HG03558 (cell line): ENCODE results near the gene MIEF1.

Experiments
- ATAC-seq: cut with Tn5 transposase; IDR thresholded peaks from one replicate; pipeline ENCODE4 v1.9.1; 2021; ENCODE audit warnings: moderate number of reproducible peaks; ENCODE audit not compliant: unreplicated experiment; ENCODE audit errors: extremely low read depth

Gene MIEF1

DNA sequence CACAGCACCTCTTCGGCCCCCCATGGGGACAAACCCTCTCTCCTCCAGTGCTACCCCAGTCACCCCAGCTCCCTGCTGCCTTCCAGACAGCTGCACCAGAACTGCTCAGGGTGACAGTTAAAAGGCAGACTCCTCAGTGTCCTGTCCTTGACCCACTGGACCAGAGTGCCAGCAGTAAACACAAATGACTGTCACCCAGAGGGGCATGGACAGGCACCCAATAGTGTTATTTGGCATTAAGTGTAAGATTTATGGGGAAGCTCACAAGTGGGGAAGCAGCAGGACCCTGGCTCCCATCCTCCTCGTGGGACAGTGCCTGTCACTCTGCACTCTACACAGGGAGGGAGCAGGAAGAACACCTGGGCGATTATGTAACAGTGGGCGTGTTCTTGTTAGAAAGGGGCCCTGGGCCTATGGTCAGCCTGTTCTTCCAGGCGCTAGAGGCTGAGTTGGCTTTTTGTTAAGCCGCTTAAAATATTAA, 25.4 kb downstream of the MIEF1 start:
- ATAC-seq: no peak

DNA sequence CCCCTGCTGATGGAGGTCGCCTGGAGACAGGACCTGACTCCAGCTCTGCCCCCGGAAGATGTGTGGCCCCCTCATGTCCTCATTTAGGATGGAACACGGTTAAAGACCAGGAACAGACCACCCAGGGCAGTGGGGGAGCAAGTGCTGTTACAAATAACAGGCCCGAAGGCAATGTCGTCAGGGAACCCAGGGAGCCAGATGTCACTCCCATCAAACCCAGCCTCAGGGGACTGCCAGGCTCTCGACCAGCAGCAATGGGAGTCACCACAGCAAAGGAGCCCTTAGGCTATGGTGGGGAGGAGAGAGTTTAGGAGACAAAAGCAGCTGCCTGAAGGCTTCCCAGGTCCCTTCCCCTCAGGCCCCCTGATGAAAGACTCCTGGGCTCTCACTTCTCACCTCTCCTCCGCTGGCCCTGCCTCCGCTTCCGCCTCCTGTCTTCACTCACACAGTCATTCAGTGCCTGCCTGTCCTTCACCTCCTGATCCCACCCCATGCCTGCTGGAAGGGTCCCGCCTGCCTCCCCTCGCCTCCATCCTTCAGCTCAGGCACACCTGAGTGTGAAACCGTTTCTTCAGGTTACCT, 26.1 kb downstream of the MIEF1 start:
- no peak for ATAC-seq

DNA sequence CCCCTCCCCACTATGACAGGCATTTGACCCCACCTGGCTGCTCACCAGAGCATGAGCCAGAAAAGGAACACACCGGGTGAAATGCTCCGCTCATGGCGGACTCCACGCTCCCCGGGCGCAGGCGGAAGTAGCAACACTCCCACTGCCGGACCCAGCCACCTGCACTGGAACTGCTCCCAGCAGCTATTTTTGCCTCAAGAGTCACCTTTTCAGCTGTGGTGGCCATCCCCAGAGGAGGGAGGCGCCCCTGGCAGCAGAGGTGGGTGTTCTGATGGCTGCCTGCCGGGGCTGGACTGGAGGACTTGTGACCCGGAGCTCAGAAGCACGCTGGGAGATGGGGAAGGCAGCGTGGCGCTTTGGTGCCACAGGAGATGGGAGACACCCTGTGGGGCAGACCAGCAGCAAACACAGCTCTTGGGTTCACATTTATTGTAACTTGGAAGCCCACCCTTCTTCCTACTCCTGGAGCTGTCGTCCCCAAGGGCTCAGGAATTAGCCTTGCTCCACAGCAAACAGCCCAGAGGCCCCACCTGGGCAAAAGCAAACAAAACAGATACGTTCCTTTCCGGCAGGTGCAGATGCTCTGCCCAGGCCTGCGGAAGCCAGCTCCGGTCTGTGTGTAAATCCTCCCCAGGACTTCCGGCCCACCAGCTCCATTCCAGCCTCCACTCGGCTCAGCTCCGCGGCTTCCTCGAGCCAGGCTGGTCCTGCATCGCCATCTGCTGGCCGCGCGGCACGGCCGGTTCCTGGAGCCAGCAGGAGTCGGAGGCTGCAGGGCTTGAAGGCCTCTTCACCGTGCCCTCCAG, 26.8 kb downstream of the MIEF1 start:
- ATAC-seq: no peak

DNA sequence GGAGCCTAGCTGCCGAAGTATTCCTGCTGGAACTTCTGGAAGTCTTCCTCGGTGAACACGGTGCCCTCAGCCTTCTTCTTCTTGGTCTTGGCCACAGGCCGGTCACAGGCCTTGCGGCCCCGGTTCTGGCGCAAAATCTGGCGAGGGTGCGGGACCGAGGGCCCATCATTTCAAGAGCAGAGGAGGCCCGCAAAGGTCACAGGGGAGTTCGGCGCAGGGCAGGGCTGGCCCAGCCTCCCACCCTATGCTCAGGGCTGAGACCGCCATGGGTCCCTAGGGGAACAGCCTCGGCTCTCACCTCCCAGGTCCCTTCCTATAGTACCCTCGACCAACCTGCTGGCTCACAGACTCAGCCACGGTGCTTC, 27.4 kb downstream of the MIEF1 start:
- no peak for ATAC-seq

DNA sequence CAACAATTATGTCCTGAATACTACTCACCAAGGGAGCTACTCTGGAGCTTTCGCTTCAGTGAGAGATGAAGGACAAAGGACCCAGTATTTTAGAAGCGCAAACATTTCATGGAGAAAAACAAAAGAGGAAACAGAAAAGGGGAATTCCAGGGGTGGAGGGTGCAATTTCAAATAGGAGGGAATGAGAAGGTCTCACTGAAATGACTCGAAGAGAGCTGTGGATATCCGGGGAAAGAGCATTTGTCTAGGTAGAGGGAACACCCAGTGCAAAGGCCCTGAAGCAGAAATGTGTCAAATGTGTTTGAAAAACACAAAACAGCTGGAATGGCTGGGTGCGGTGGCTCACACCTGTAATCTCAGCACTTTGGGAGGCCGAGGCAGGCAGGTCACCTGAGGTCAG, 28.0 kb downstream of the MIEF1 start:
- no peak for ATAC-seq

DNA sequence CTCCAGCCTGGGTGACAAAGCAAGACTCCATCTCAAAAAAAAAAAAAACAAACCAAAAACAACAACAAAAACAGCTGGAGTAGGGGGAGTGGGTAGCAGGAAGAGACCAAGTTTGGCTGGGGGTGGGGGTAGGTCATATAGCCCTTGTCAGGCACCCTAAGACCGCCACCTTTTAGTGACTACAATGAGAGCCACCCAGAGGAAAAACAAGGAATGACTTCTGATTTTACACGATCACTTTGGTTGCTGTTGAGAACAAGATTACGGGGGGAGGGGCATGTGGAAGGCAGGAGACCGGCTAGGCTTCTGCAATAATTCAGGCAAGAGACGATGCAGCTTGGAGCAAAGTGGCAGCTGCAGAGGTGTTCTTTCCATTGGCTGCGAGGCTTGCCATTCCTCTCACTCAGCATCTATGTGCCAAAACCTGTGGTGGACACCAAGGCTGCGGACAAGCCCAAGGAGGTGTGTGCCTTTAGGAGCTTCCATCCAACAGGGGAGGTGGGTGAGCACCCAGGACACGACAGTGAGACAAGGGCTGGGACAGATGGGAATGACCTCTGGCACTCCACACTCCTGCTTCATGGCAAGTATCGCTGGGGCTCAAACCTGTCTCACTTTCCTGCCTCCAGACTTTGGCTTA, 28.7 kb downstream of the MIEF1 start:
- no peak for ATAC-seq

DNA sequence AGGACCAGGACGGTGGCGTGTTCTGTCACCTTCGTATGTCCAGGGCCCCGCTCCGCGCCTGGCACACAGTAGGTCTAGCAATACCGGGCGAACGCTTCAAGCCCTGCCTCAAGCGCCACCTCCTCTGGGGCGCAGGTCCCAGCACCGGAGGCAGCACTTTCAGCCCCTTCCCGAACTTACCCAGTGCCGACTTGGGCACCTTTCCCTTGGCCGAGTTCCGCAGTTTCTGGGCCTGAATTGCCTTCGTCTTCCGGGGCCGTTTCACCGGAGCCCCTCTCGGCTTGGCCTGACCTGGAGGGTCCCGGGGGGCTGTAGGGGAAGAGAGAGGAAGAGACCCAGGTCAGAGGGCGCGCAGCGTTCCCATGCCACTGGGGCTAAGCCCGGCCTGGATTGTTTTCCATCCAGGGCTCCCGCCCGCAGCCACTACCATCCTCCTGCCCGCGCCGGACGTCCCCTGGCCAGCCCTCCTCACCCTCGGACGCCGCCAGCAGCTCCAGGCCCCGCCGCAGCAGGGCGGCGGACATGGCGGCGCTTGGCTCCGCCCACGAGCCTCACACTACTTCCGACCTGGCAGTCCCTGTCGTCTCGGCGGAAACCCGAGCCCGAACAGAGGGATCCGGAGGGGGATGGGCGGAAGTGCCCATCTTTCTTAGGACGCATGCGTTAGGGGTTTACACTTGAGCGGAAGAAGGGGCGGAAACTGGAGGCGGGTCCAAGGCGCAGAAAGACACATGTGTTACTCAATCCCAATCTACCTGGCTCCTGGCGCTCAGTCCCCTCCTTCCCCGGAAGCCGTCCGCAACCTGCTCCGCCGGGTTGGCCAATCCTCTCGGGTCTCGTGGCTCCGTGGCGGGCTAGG, 30.4 kb downstream of the MIEF1 start, which contains the start of gene RPS19BP1:
Gene RPS19BP1 (minus strand): TSS at position 534 of the 859 bp plus-strand sequence. CDS start 10 bp downstream, at position 524.
- peak; percentile 45 for ATAC-seq

DNA sequence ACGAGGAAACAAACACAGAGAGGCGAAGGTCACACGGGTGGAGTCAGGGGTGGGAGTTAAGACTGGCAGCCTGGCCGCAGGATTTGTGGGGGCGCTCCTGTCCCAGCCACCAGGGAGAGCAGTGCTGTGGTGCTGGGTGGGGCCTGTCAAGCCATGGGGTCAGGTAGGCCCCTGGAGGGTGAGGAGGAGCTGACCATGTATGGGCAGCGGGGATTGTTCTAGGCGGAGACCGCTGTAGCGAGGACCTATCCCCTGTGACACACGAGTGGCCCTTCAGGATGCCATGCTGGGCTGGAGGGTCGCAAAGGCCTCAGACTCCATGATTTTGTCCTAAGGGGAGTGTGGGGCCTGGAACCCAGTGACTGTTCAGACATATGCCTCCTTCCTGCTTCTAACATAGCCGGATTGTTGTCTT, 32.0 kb downstream of the MIEF1 start:
- no peak for ATAC-seq

DNA sequence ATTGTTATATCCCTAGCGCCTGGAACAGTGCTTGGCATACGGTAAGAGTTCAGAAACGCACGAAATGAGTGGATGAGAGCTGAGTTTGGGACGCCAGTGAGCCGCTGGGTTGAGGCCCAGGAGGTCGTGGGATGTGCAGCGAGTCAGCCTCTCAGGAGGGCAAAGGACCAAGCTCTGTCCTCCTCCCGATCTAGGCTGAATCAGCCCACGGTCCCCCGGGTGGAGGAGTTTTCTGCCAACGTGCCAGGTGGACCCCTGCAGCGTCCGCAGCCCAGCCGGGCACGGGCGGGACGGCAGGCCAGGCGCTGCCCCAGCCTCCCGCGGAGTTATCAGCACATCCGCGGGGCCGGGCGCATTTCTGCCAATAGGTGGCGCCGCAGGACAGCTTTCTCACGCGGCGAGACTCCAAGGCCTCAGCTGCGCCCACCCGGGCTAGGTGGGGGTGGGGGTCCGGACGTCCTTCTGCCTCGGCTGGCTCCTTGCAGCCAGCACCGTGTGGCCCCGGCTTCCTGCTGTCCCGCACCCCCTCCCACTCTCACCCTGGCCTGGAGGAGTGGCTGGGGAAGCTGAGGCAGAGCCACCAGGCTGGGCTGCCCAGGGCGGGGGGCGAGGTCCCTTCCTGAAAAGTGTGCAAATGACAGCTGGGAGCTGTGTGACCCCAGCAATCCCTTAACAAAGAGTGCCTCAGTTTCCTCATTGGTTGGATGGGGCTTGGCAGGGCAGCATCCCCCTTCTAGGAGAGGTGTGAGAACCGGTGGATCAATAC, 32.7 kb downstream of the MIEF1 start:
- ATAC-seq: no peak

DNA sequence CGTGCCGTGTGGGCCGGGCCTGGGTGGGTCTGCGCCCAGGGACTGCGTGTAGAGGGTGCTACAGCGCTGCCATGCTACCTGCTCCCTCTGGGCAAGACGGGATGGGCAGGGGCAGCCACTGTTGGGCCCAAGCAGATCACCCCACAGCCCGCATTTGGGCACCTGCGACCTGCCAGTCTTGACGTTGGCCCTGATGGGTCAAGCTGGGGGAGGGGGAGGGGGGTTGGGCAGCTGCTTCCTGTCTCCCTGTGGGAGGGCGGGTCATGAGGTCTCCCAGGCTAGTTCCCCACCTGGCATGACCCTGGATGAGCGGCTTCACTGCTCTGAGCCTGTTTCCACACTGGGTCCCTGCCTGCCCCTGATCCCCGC, 33.3 kb downstream of the MIEF1 start:
- ATAC-seq: no peak

DNA sequence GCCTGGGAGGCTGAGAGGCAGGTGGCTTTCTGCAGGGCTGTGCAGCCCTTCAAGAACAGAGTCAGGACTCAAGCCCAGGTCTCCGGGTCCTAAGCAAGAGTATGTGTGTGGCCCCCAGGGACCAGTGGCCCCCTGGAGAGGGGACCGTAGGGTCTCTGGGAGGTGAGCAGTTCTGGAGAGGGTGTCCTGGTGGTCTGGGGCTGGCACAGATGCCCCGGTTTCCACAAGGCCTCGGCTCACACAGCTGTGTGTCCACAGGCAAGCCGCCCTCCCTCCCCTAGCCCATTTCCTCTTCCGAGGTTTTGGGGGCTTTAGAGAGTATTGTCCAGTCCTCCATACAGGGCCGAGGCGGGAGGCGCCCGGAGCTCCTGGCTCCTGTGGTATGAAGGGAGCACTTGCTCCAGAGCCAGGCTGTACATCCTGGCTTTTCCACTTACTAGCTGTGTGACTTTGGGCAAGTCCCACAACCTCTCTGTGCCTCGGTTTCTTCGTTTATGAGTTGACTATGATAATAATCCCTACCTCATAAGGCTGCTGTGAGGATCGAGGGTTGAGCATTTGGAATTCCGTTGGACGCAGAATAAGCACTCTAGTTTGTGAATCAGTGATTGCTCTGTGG, 33.9 kb downstream of the MIEF1 start:
- ATAC-seq: no peak

DNA sequence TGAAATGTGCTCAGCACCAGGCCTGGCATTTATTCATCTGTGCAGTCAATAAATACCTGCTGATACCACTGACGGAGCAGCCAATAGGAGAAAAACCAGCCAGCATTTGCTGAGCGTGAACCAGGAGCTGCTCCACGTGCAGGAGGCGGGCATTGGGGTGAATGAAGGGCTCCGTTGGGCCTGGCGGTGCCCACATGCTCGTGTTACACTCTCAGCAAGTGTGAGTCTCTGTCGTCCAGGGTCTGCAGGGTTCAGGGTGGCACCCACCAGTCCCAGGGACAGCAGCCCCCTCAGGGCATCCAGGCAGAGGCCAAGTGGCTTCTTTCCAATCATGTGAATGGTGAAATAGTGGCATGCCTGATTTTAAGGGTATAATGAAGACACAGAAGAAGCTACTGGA, 34.6 kb downstream of the MIEF1 start:
- no peak for ATAC-seq

DNA sequence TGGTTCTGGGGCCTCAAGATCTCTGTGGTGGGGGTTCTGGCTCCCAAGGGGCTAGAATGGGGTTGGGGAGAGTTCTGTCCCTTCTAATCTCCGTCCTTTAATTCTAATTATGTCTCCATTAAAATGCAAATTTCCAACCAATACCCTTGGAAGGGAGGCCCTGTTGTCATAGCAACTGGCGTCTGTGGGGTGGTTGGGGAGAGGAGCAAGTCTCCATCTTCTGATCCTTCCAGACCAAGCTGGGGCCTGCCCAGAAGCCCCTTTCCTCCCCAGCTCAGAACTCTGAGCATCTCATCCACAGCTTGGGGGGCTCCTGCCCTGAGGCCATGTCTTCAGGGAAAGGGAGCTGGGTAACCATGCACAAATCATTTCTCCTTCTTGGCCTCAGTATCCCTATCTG, 35.9 kb downstream of the MIEF1 start:
- no peak for ATAC-seq

DNA sequence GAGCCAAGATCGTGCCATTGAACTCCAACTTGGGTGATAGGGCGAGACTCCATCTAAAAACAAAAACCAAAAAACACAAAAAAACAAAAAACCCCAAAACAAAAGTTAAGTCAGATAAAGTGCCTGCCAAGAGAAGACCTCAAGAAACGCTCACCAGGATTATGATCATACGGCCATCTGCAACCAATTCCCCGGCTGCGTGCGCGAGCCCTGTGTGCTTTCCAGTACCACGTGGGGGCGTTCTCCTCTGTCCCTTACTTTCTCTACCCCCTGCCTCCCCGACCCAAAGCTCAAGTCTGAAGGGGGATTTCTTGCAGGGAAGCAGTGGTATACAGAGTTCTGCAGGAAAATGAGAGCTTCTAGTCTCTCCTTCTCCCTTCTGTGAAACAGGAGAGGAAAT, 41.0 kb downstream of the MIEF1 start:
- no peak for ATAC-seq

DNA sequence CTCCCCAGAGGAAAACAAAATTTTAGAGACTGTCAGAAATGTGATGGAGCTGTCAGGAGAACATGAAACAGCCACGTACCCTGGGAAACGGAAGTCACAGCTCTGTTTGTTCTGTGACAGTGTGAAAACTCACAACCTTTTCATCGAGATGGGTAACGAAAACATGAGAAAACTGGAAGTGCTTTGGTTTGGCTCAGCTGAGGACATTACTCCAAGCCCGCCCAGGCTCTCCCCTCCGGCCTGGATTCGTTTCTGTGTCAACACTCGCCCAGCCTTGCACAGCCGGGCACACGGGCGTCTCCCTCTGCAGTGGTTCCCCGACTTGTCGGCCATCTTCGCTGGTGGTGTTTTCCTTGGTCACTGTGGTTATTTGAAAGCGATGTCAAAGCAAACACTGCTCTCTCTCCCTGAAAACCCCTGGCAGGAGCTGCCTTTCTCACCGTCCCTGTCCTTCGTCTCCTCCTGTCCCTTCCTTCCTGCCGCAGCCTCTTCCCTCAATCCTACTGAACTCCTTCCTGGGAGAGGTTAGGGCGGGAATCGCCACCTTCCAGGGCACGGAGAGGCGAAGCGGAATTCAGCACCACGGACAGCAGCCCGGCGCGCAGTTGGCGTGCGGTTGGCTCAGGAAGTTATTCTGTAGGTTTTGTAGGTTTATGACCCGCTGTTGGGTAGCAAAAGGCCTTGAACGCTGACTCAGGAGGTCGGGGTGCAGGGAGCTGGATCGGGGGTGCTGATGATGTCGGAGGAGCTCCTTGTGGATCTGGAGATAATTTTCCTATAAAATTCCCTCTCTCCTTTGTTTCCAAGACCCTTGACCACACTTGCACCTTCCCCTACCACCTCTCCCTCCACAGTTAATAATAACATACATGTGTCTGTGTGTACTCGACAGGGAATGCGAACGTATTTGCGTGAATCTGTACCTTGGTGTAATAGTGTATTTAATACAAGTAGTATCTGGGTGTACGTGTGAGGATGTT, 43.6 kb downstream of the MIEF1 start:
- no peak for ATAC-seq

DNA sequence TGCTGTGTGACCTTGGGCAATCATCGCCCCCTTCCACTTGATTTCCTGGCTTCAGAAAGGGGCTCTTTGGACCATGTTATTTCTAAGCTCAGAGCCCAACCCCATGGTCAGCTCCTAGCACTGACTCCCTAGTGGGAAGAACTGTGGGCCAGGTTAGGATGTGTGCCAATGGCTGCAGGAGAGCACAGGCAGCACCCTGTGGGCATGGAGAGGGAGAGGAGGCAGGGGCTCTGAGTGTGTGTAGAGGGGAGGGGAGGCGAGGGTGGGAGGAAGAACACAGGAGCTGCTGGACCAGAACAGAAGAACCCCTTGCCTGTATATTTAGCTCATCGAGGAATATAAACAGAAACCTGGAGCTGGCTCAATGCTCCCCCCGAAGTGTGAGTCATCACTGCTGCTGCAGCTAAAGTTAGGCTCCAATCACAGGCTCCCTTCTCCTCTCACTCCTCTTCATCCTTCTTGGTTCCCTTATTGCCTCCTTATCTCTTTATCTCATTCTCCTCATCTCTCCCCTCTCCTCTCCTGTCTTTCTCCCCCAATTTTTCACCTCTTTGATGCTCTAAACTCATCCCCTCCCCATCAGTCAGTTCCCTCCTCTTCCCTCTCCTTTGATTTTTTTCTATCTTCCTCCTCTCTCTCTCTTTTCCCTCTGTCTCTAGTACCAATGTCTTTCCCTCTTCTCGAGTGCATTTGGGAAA, 44.9 kb downstream of the MIEF1 start:
- no peak for ATAC-seq

DNA sequence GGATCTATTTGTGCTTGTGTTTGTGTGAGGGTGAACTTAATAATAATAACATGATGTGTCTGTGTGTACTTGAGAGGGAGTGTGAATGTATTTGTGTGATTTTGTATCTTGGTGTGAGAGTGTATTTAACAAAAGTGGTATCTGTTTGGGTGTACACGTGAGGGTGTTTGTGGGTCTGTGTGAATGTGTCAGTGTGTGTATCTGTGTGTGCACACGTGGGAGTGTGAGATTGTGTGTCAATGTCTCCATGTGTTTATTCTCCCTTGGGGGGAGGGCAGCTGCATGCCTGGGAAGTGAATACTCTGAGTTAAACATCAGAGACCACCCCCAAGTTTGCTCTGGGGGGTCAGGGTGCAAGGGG, 45.5 kb downstream of the MIEF1 start:
- ATAC-seq: no peak

DNA sequence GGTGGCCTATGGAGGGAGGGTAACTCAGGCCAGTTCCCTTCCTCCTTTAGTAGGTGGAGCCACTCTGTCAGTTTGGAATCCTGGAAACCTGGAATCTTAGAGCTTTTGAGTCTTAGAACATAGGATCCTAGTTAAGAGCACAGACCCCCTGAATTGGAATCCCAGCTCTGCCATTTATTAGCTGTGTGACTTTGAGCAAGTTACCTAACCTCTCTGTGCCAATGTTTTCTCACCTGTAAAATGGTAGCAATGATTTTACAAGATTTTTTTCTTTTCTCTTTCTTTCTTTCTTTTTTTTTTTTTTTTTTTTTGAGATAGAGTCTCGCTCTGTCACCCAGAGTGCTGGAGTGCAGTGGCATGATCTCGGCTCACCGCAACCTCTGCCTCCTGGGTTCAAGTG, 51.3 kb downstream of the MIEF1 start:
- no peak for ATAC-seq
